ENCODE results near the gene COL27A1.

- TF ChIP-seq POLR2AphosphoS5 (IDR thresholded peaks at IDR 0.05; ENCODE audit: low read depth), result no peak
- no peak for TF ChIP-seq CTCF (conservative IDR thresholded peaks at IDR 0.05; ENCODE audit: low read depth in 2 of 2)
Measured at GRCh38 chr9:114231273-114231672, 75.9 kb downstream of the COL27A1 start.

Measured in GM23338 (cell line).